ENCODE measurements around the gene ZNF507. TPM values are rescaled to one million over a fixed set of nuclear protein-coding genes. Genes with fewer than 3 reads are reported as not detected.

ZNF507 gene
- total RNA-seq, 1 experiment from 2014 or later = 22.5 TPM

- DNase-seq = no peak
- no peak overlapping the region for H3K27ac ChIP-seq
- H3K36me3 ChIP-seq = peaks cover 3% of the 10 kb centered on the region
- H3K4me1 ChIP-seq = no peaks in the 10 kb centered on the region; the same call in 1 of the 2 replicates
- no peaks in the 10 kb centered on the region for H3K27me3 ChIP-seq
- H3K9me3 ChIP-seq (replicated peaks) = no peaks in the 10 kb centered on the region
- H3K4me3 ChIP-seq = no peak overlapping the region
Measured at GRCh38 chr19:32403291-32403995, 58.0 kb downstream of the ZNF507 start.

- Histone ChIP-seq H3K4me1 (no peaks in the 10 kb centered on the region; the same call in 1 of the 2 replicates), H3K27ac (peak overlapping the region; percentile 92), H3K4me3 (peak overlapping the region; percentile 94), H3K27me3 (no peaks in the 10 kb centered on the region), H3K9me3 (replicated peaks) (no peaks in the 10 kb centered on the region), H3K36me3 (peaks cover 13% of the 10 kb centered on the region)
- DNase-seq = no peak
Measured at GRCh38 chr19:32404213-32404932, 59.0 kb downstream of the ZNF507 start.

GRCh38 chr19:32404933-32405430 lies 59.6 kb downstream of the ZNF507 start:
- DNase-seq = peak in 1 of 2 experiments; percentile 61
- H3K4me3 ChIP-seq = peak overlapping the region; percentile 94

GRCh38 chr19:32405431-32406160 lies 60.2 kb downstream of the ZNF507 start, which contains the start of gene DPY19L3:
TSS of gene DPY19L3 (plus strand) at chr19:32405770. CDS start at chr19:32408254, 2,484 bp downstream.
- H3K9me3 ChIP-seq (replicated peaks) = no peaks in the 10 kb centered on the region
- H3K36me3 ChIP-seq = peaks cover 25% of the 10 kb centered on the region
- H3K4me3 ChIP-seq = peak within 1 kb of the TSS; percentile 94
- DNase-seq = peak; percentile 96
- no peaks in the 10 kb centered on the region; the same call in 1 of the 2 replicates for H3K4me1 ChIP-seq
- H3K27ac ChIP-seq = peak within 1 kb of the TSS; percentile 92
- no peaks in the 10 kb centered on the region for H3K27me3 ChIP-seq

More at GRCh38 chr19:32404933-32405430, 59.6 kb downstream of the ZNF507 start:
- Histone ChIP-seq H3K4me1 (no peaks in the 10 kb centered on the region; the same call in 1 of the 2 replicates), H3K9me3 (replicated peaks) (no peaks in the 10 kb centered on the region), H3K36me3 (peaks cover 19% of the 10 kb centered on the region), H3K27me3 (no peaks in the 10 kb centered on the region), H3K27ac (peak overlapping the region; percentile 92)

GRCh38 chr19:32406161-32407003 lies 61.0 kb downstream of the ZNF507 start:
- Histone ChIP-seq H3K4me1 (no peaks in the 10 kb centered on the region; the same call in 1 of the 2 replicates), H3K36me3 (peaks cover 33% of the 10 kb centered on the region)
- peak in 1 of 2 experiments; percentile 22 for DNase-seq

DNA sequence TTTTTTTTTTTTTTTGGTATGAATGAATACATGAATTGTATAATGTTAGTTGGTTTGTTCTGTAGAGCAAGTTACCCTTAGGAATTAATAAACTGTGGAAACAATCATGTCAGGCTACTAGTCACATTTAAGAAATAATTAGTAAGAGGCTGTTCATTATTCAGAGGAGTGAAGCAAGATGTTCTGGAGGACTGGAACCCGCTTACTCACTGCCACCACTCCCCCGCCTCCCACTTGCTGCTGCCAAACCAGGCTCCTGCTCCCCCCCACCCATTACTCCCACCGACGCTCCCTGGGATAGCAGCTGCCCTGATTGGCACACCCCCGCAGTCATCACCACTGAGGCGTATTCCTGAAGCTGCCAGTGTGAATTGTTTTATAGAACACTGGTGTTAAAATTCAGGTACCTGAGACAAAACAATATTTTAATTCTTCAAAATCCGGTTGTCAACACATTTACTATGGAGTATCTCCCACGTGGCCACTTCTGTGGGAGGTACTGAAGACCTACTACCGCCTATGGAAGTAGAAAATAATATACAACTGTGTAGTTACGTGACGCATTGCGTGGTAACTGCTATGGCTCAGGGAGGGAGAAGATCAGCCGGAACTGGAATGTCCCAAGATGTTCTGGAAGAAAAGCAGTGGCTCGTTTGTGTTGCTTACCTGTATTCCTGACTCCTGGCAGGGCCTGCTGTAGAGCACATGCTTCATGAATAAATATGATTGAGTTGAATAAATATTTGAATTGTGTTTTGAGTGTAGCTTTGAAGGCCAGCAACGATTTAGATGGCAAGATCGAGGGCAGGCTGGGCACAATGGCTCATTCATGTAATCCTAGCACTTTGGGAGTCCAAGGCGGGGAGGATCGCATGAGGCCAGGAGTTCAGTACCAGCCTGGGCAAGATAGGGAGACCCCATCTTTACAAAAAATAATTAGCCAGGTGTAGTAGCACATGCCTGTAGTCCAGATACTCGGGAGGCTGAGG lies 61.9 kb downstream of the ZNF507 start:
- Histone ChIP-seq H3K4me1 (no peaks in the 10 kb centered on the region; the same call in 1 of the 2 replicates), H3K27ac (no peak overlapping the region), H3K4me3 (peak overlapping the region; percentile 94; the same call in 1 of the 2 replicates), H3K9me3 (replicated peaks) (no peaks in the 10 kb centered on the region), H3K27me3 (no peaks in the 10 kb centered on the region), H3K36me3 (peaks cover 41% of the 10 kb centered on the region)
- DNase-seq = no peak

More at GRCh38 chr19:32406161-32407003, 61.0 kb downstream of the ZNF507 start:
- Histone ChIP-seq H3K27me3 (no peaks in the 10 kb centered on the region), H3K27ac (peak overlapping the region; percentile 92), H3K4me3 (peak overlapping the region; percentile 94), H3K9me3 (replicated peaks) (no peaks in the 10 kb centered on the region)

- Histone ChIP-seq H3K36me3 (peaks cover 73% of the 10 kb centered on the region), H3K4me1 (peaks cover 8% of the 10 kb centered on the region; the same call in 1 of the 2 replicates), H3K4me3 (no peak overlapping the region), H3K9me3 (replicated peaks) (no peaks in the 10 kb centered on the region), H3K27me3 (no peaks in the 10 kb centered on the region), H3K27ac (no peak overlapping the region)
- DNase-seq = no peak
Measured at GRCh38 chr19:32415246-32415645, 69.8 kb downstream of the ZNF507 start.

GRCh38 chr19:32415669-32416068 lies 70.3 kb downstream of the ZNF507 start:
- Histone ChIP-seq H3K27me3 (no peaks in the 10 kb centered on the region), H3K4me1 (peaks cover 8% of the 10 kb centered on the region; the same call in 1 of the 2 replicates), H3K9me3 (replicated peaks) (no peaks in the 10 kb centered on the region), H3K27ac (no peak overlapping the region), H3K36me3 (peaks cover 70% of the 10 kb centered on the region), H3K4me3 (no peak overlapping the region)
- no peak for DNase-seq

DNA sequence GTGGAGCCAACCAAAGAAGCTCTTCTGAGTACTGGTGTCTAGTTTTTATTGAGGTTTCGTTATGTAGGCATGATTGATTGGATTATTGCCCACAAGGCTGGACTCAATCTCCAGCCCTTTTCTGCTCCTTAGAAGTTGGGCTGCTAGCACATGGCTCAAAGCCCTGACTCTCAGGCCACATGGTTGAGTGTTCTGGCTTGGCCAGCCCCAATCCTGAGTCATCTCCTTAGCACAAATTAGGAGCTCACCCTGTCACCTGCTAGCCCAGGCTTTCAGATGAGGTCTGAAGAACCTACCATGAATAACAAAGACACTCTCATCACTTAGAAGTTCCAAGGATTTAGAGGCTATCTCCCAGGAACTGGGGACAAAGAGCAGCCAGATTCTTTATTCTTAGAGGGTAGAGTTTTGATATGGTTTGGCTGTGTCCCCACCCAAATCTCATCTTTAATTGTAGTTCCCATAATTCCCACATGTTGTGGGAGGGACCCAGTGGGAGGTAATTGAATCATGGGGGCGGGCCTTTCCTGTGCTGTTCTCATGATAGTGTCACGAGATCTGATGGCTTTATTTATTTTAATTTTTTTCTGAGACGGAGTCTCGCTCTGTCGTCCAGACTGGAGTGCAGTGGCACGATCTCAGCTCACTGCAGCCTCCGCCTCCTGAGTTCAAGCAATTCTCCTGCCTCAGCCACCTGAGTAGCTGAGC lies 71.5 kb downstream of the ZNF507 start:
- H3K4me3 ChIP-seq = no peak overlapping the region
- peaks cover 62% of the 10 kb centered on the region for H3K36me3 ChIP-seq
- no peak for DNase-seq
- peaks cover 8% of the 10 kb centered on the region; the same call in 1 of the 2 replicates for H3K4me1 ChIP-seq
- no peaks in the 10 kb centered on the region for H3K27me3 ChIP-seq
- H3K9me3 ChIP-seq (replicated peaks) = no peaks in the 10 kb centered on the region
- no peak overlapping the region for H3K27ac ChIP-seq

- peaks cover 55% of the 10 kb centered on the region for H3K36me3 ChIP-seq
- no peak overlapping the region for H3K27ac ChIP-seq
- no peak overlapping the region for H3K4me3 ChIP-seq
- H3K27me3 ChIP-seq = no peaks in the 10 kb centered on the region
- DNase-seq = no peak
- peaks cover 8% of the 10 kb centered on the region; the same call in 1 of the 2 replicates for H3K4me1 ChIP-seq
- no peaks in the 10 kb centered on the region for H3K9me3 ChIP-seq (replicated peaks)
Measured at GRCh38 chr19:32418155-32418554, 72.7 kb downstream of the ZNF507 start.

- peaks cover 27% of the 10 kb centered on the region for H3K36me3 ChIP-seq
- H3K4me3 ChIP-seq = no peak overlapping the region
- H3K27ac ChIP-seq = no peak overlapping the region
- DNase-seq = no peak
- H3K27me3 ChIP-seq = no peaks in the 10 kb centered on the region
- H3K4me1 ChIP-seq = no peaks in the 10 kb centered on the region
- no peaks in the 10 kb centered on the region for H3K9me3 ChIP-seq (replicated peaks)
Measured at GRCh38 chr19:32421589-32422361, 76.4 kb downstream of the ZNF507 start.

- no peak for DNase-seq
- Histone ChIP-seq H3K27me3 (no peaks in the 10 kb centered on the region), H3K4me3 (no peak overlapping the region), H3K36me3 (peaks cover 22% of the 10 kb centered on the region), H3K9me3 (replicated peaks) (no peaks in the 10 kb centered on the region), H3K4me1 (no peaks in the 10 kb centered on the region), H3K27ac (no peak overlapping the region)
Measured at GRCh38 chr19:32422435-32422834, 77.0 kb downstream of the ZNF507 start.

Data from SJCRH30 (cell line).